Measurements from ENCODE around the gene OXT.
A peak's percentile ranks its signal among the peaks of the same experiment; 100 is the strongest.

OXT gene

GRCh38 chr20:3094848-3095629 lies 23.6 kb downstream of the OXT start:
- POLR2A ChIA-PET: no interaction called here
- Histone ChIP-seq H3K36me3 (ENCODE audit: control insufficient read depth in 2 of 2, insufficient read depth in 1 of 2, low read length in 2 of 2) (no peaks in the 10 kb centered on the region), H3K9me3 (ENCODE audit: control insufficient read depth, insufficient read depth, low read depth, low read length) (no peaks in the 10 kb centered on the region), H3K4me1 (ENCODE audit: control insufficient read depth, insufficient read depth, low read length) (no peaks in the 10 kb centered on the region), H3K4me3 (ENCODE audit: low read depth, low read length) (no peak overlapping the region), H3K27ac (ENCODE audit: extremely low read depth, low read depth, low read length) (no peak overlapping the region)
- CTCF ChIA-PET: interaction anchor here (0.6 to 1.1 kb wide), 5 partner anchors 10 to 1398 kb away, joined by 3 to 4 read pairs (median 3); no protein-coding TSS in a partner anchor
- TF ChIP-seq SALL2 (tag by site-specific recombination; IDR thresholded peaks at IDR 0.05; ENCODE audit: borderline replicate concordance) (no peak), ZNF16 (tag by site-specific recombination; IDR thresholded peaks at IDR 0.05; ENCODE audit: low read depth) (0 out of 2 replicates have a peak, but pooled peaks have one; percentile 18), ZNF560 (tag by site-specific recombination; IDR thresholded peaks at IDR 0.05; ENCODE audit: borderline replicate concordance) (no peak)
- TF ChIP-seq, protein P1, sequence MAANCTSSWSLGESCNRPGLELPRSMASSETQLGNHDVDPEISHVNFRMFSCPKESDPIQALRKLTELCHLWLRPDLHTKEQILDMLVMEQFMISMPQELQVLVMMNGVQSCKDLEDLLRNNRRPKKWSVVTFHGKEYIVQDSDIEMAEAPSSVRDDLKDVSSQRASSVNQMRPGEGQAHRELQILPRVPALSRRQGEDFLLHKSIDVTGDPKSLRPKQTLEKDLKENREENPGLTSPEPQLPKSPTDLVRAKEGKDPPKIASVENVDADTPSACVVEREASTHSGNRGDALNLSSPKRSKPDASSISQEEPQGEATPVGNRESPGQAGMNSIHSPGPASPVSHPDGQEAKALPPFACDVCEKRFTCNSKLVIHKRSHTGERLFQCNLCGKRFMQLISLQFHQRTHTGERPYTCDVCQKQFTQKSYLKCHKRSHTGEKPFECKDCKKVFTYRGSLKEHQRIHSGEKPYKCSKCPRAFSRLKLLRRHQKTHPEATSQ (tag by site-specific recombination; IDR thresholded peaks at IDR 0.05): no peak

GRCh38 chr20:3100480-3100879 lies 29.1 kb downstream of the OXT start:
- Histone ChIP-seq H3K9me3 (ENCODE audit: control insufficient read depth, insufficient read depth, low read depth, low read length) (no peaks in the 10 kb centered on the region), H3K36me3 (ENCODE audit: control insufficient read depth in 2 of 2, insufficient read depth in 1 of 2, low read length in 2 of 2) (no peaks in the 10 kb centered on the region), H3K4me1 (ENCODE audit: control insufficient read depth, insufficient read depth, low read length) (no peaks in the 10 kb centered on the region), H3K27ac (ENCODE audit: extremely low read depth, low read depth, low read length) (no peak overlapping the region), H3K4me3 (ENCODE audit: low read depth, low read length) (no peak overlapping the region)
- TF ChIP-seq, protein P2, sequence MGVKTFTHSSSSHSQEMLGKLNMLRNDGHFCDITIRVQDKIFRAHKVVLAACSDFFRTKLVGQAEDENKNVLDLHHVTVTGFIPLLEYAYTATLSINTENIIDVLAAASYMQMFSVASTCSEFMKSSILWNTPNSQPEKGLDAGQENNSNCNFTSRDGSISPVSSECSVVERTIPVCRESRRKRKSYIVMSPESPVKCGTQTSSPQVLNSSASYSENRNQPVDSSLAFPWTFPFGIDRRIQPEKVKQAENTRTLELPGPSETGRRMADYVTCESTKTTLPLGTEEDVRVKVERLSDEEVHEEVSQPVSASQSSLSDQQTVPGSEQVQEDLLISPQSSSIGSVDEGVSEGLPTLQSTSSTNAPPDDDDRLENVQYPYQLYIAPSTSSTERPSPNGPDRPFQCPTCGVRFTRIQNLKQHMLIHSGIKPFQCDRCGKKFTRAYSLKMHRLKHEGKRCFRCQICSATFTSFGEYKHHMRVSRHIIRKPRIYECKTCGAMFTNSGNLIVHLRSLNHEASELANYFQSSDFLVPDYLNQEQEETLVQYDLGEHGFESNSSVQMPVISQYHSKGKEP (tag by site-specific recombination; IDR thresholded peaks at IDR 0.05): no peak
- TF ChIP-seq ZNF184 (tag by site-specific recombination; IDR thresholded peaks at IDR 0.05): no peak
- POLR2A ChIA-PET: no interaction called here
- CTCF ChIA-PET: interaction anchor here (0.8 to 1.4 kb wide), 5 partner anchors 13 to 47 kb away, joined by 3 to 5 read pairs (median 3); no protein-coding TSS in a partner anchor

DNA sequence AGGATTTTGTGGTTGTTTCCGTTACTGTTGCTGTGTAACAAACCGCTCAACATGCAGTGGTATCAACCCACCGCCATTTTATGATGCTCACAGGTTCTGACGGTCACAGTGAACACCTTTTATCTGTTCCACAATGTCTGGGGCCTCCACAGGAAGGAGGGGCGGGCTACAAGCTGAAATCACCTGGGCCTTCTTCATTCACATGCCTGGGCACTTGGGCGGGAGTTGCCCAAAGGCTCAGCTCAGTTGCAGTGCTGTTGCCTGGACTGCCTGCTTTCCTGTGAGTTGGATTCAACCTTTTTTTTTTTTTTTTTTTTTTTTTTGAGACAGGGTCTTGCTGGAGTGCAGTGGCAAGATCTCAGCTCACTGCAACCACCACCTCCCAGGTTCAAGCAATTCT lies 29.8 kb downstream of the OXT start:
- no peaks in the 10 kb centered on the region for H3K4me1 ChIP-seq (ENCODE audit: control insufficient read depth, insufficient read depth, low read length)
- H3K36me3 ChIP-seq (ENCODE audit: control insufficient read depth in 2 of 2, insufficient read depth in 1 of 2, low read length in 2 of 2): no peaks in the 10 kb centered on the region
- CTCF ChIA-PET: no interaction called here
- H3K9me3 ChIP-seq (ENCODE audit: control insufficient read depth, insufficient read depth, low read depth, low read length): no peaks in the 10 kb centered on the region
- no peak overlapping the region for H3K27ac ChIP-seq (ENCODE audit: extremely low read depth, low read depth, low read length)
- POLR2A ChIA-PET: interaction anchor here (0.6 kb wide), 1 partner anchor 76 kb away, joined by 6 read pairs; no protein-coding TSS in a partner anchor
- H3K4me3 ChIP-seq (ENCODE audit: low read depth, low read length): no peak overlapping the region
- TF ChIP-seq HOXA7 (CRISPR knock-in tag; IDR thresholded peaks at IDR 0.05; ENCODE audit: borderline replicate concordance) (no peak), SETDB1 (IDR thresholded peaks at IDR 0.05; ENCODE audit: insufficient read length, low read length) (no peak), ZBTB21 (tag by site-specific recombination; IDR thresholded peaks at IDR 0.05) (no peak), ZNF510 (tag by site-specific recombination; IDR thresholded peaks at IDR 0.05; ENCODE audit: insufficient replicate concordance) (no peak), ZBTB10 (tag by site-specific recombination; IDR thresholded peaks at IDR 0.05) (no peak), BCL11B (tag by site-specific recombination; IDR thresholded peaks at IDR 0.05; ENCODE audit: low read depth) (no peak), ZNF133 (tag by site-specific recombination; IDR thresholded peaks at IDR 0.05) (no peak), ZNF549 (tag by site-specific recombination; IDR thresholded peaks at IDR 0.05) (no peak), ZNF302 (tag by site-specific recombination; IDR thresholded peaks at IDR 0.05; ENCODE audit: low read depth) (no peak), ZFP3 (tag by site-specific recombination; IDR thresholded peaks at IDR 0.05; ENCODE audit: low read depth) (no peak), ZNF596 (tag by site-specific recombination; IDR thresholded peaks at IDR 0.05) (no peak), KLF1 (tag by site-specific recombination; IDR thresholded peaks at IDR 0.05) (no peak), ZNF501 (tag by site-specific recombination; IDR thresholded peaks at IDR 0.05) (no peak), ZNF121 (tag by site-specific recombination; IDR thresholded peaks at IDR 0.05) (no peak)
